Mesendoderm (in vitro differentiated cells): ENCODE data around the gene MAML3.

Source experiments
- DNase-seq: peaks from one replicate; pipeline ENCODE4 v3.0.0; 2013
- H2AK5ac ChIP-seq: 2 replicates; pipeline ENCODE4 v1.6.1; 2013; ENCODE audit warnings: low read length, inconsistent platforms
- H2BK120ac ChIP-seq: 2 replicates; pipeline ENCODE4 v1.6.1; 2013; ENCODE audit warnings: low read depth, mild to moderate bottlenecking, low read length, moderate library complexity, mixed read lengths
- H2BK15ac ChIP-seq: replicated peaks from 2 replicates; pipeline ENCODE4 v1.6.1; 2013; ENCODE audit warnings: low read depth, mild to moderate bottlenecking, moderate library complexity
- H2BK5ac ChIP-seq: 2 replicates; pipeline ENCODE4 v1.6.1; 2013; ENCODE audit warnings: low read length, inconsistent platforms
- H3K18ac ChIP-seq: 2 replicates; pipeline ENCODE4 v1.6.1; 2013; ENCODE audit warnings: mild to moderate bottlenecking, low read length, mixed read lengths
- H3K23ac ChIP-seq: one replicate; pipeline ENCODE4 v1.6.1; 2013; ENCODE audit warnings: low read length
- H3K27ac ChIP-seq: 2 replicates; pipeline ENCODE4 v1.5.1; 2013; ENCODE audit warnings: low read depth, mild to moderate bottlenecking, inconsistent platforms, low read length, moderate library complexity
- H3K27me3 ChIP-seq: 2 replicates; pipeline ENCODE4 v1.6.1; 2013; ENCODE audit warnings: low read length, control low read depth, mild to moderate bottlenecking, inconsistent platforms; ENCODE audit not compliant: insufficient read depth, poor library complexity
- H3K36me3 ChIP-seq: 2 replicates; pipeline ENCODE4 v1.6.1; 2013; ENCODE audit warnings: low read length, inconsistent platforms; ENCODE audit not compliant: control insufficient read depth, insufficient read depth
- H3K4ac ChIP-seq: one replicate; pipeline ENCODE4 v1.6.1; 2013; ENCODE audit warnings: low read depth, mild to moderate bottlenecking, low read length, moderate library complexity
- H3K4me1 ChIP-seq: 2 replicates; pipeline ENCODE4 v1.6.1; 2013; ENCODE audit warnings: low read depth, low read length, inconsistent platforms; ENCODE audit not compliant: control insufficient read depth
- H3K4me2 ChIP-seq: 2 replicates; pipeline ENCODE4 v1.6.1; 2013; ENCODE audit warnings: low read length
- H3K4me3 ChIP-seq: 2 replicates; pipeline ENCODE4 v1.5.1; 2013; ENCODE audit warnings: mild to moderate bottlenecking, low read length
- H3K56ac ChIP-seq: one replicate; pipeline ENCODE4 v1.6.1; 2013; ENCODE audit warnings: low read length
- H3K79me1 ChIP-seq: 2 replicates; pipeline ENCODE4 v1.6.1; 2013; ENCODE audit warnings: low read length, inconsistent platforms
- H3K79me2 ChIP-seq: 2 replicates; pipeline ENCODE4 v1.6.1; 2013; ENCODE audit warnings: mild to moderate bottlenecking, low read length; ENCODE audit not compliant: control insufficient read depth, insufficient read depth
- H3K9ac ChIP-seq: 2 replicates; pipeline ENCODE4 v1.6.1; 2013; ENCODE audit warnings: low read length, inconsistent platforms
- H4K5ac ChIP-seq: one replicate; pipeline ENCODE4 v1.6.1; 2013; ENCODE audit warnings: low read length
- H4K8ac ChIP-seq: one replicate; pipeline ENCODE4 v1.6.1; 2013; ENCODE audit warnings: low read depth, mild to moderate bottlenecking, control low read depth, low read length, moderate library complexity
- WGBS: extraction: QIAGEN DNeasy Blood & Tissue Kit; methylation state at CpG from one replicate; pipeline ENCODE4 v1.1.7; 2013; ENCODE audit warnings: low lambda C conversion rate, missing lambda C conversion rate; ENCODE audit not compliant: insufficient coverage; ENCODE audit errors: extremely low coverage; 5-methylcytosine and 5-hydroxymethylcytosine counted together

MAML3 gene

DNA sequence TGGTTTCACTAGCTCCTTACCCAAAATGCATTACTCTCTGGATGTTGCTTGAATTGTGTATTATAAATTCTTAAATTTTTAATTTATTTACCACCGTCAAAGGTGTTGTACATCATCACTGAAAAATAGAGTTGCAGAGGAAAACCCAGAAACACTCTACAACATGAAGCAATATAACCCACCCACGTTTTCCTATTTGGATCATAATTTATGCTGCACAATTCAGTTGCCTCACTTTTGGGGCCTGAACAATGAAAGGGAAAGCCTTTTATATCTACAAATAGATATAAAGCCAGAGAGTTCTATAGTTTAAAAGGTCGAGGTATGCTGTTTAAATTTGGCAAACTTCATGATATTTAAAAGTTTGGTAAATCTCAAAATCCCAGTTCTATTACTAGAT, 372.9 kb downstream of the MAML3 start:
- Histone ChIP-seq H4K5ac (no peak overlapping the region), H2BK120ac (no peak overlapping the region), H3K4me1 (peaks cover 10% of the 10 kb centered on the region), H3K56ac (no peak overlapping the region), H3K23ac (no peak overlapping the region), H3K4me3 (no peak overlapping the region), H3K36me3 (no peaks in the 10 kb centered on the region), H3K4me2 (no peak overlapping the region), H2AK5ac (no peak overlapping the region), H3K79me2 (no peaks in the 10 kb centered on the region), H3K27me3 (no peaks in the 10 kb centered on the region), H2BK5ac (no peak overlapping the region), H3K79me1 (no peaks in the 10 kb centered on the region), H3K9ac (no peak overlapping the region), H4K8ac (no peak overlapping the region), H2BK15ac (no peak overlapping the region), H3K27ac (no peak overlapping the region), H3K18ac (no peak overlapping the region), H3K4ac (no peak overlapping the region)
- DNase-seq, result no peak
- no CpG with 5 or more reads among the region's 3 CpGs for WGBS

DNA sequence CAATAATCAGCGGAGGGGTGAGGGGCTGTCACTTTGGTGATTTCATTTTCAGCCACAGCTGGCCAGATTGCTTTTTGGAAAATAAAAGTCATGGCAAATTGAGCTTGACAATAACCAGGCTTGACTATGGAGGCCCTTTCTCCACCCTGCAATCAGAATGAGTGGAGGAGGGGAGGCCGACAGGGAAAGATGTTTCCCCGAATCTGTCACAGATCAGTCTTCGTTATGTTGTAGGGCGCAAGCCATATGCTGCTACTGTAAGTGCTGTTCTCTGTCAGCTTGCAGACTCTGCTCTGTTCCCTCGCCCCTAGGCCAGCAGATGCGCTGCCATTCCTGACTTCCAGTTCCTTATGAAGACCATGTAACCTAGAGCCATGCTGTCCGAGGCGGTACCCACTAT, 374.3 kb downstream of the MAML3 start:
- Histone ChIP-seq H3K4ac (no peak overlapping the region), H3K23ac (no peak overlapping the region), H3K27ac (no peak overlapping the region), H2BK120ac (no peak overlapping the region), H3K79me1 (no peaks in the 10 kb centered on the region), H3K4me3 (no peak overlapping the region), H4K5ac (no peak overlapping the region), H3K36me3 (no peaks in the 10 kb centered on the region), H3K27me3 (no peaks in the 10 kb centered on the region), H3K4me2 (no peak overlapping the region), H3K18ac (no peak overlapping the region), H3K56ac (no peak overlapping the region), H4K8ac (no peak overlapping the region), H2BK5ac (no peak overlapping the region), H3K79me2 (no peaks in the 10 kb centered on the region), H3K4me1 (peaks cover 17% of the 10 kb centered on the region), H3K9ac (no peak overlapping the region), H2AK5ac (no peak overlapping the region), H2BK15ac (no peak overlapping the region)
- DNase-seq, result no peak
- WGBS, result no CpG with 5 or more reads among the region's 9 CpGs

DNA sequence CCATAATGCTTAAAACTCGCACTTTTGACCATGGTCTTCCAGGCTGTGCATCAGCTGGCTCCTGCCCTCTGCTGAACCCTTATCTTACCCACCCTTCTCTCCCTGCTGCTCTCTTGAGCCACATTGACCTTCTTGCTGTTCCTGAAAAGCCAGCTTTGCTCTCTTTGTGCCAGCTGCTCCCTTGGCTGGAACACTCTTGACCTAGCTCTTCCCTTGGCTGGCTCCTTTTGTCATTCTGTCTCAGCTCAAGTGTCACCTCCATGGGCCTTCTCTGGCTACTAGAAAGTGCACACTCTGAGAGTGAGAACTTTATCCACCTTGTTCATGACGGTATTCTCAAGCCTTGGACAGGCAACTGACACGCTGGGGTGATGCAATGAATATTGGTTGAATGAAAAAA, 376.2 kb downstream of the MAML3 start:
- Histone ChIP-seq H3K36me3 (no peaks in the 10 kb centered on the region), H3K27me3 (no peaks in the 10 kb centered on the region), H2BK15ac (no peak overlapping the region), H3K4ac (no peak overlapping the region), H2BK5ac (no peak overlapping the region), H3K9ac (no peak overlapping the region), H2BK120ac (no peak overlapping the region), H2AK5ac (no peak overlapping the region), H3K79me1 (no peaks in the 10 kb centered on the region), H3K4me3 (no peak overlapping the region), H3K56ac (no peak overlapping the region), H3K79me2 (no peaks in the 10 kb centered on the region), H3K4me1 (peaks cover 15% of the 10 kb centered on the region), H3K23ac (no peak overlapping the region), H4K5ac (no peak overlapping the region), H4K8ac (no peak overlapping the region), H3K4me2 (no peak overlapping the region), H3K27ac (no peak overlapping the region), H3K18ac (no peak overlapping the region)
- DNase-seq, result no peak
- no CpG with 5 or more reads among the region's 3 CpGs for WGBS

GRCh38 chr4:139776235-139776634, 377.7 kb downstream of the MAML3 start:
- Histone ChIP-seq H4K8ac (no peak overlapping the region), H4K5ac (no peak overlapping the region), H2AK5ac (no peak overlapping the region), H3K79me1 (no peaks in the 10 kb centered on the region), H3K18ac (peak overlapping the region; percentile 68), H2BK120ac (peak overlapping the region; percentile 89), H3K79me2 (no peaks in the 10 kb centered on the region), H3K4me2 (no peak overlapping the region), H3K4me3 (no peak overlapping the region), H3K4ac (no peak overlapping the region), H3K27me3 (no peaks in the 10 kb centered on the region), H2BK5ac (peak overlapping the region; percentile 5), H3K27ac (peak overlapping the region; percentile 42), H3K23ac (no peak overlapping the region), H2BK15ac (no peak overlapping the region), H3K36me3 (no peaks in the 10 kb centered on the region), H3K4me1 (peaks cover 15% of the 10 kb centered on the region), H3K9ac (peak overlapping the region; percentile 6), H3K56ac (peak overlapping the region; percentile 63)
- no CpG with 5 or more reads among the region's 4 CpGs for WGBS
- peak; percentile 90 for DNase-seq

GRCh38 chr4:139774759-139775487, 379.1 kb downstream of the MAML3 start:
- no peaks in the 10 kb centered on the region for H3K36me3 ChIP-seq
- H3K4me2 ChIP-seq, result no peak overlapping the region
- H3K4me3 ChIP-seq, result no peak overlapping the region
- H3K23ac ChIP-seq, result no peak overlapping the region
- H4K5ac ChIP-seq, result no peak overlapping the region
- H3K4me1 ChIP-seq, result peaks cover 15% of the 10 kb centered on the region
- no peaks in the 10 kb centered on the region for H3K27me3 ChIP-seq
- H2BK15ac ChIP-seq, result peak overlapping the region; percentile 80
- H3K27ac ChIP-seq, result no peak overlapping the region
- H4K8ac ChIP-seq, result peak overlapping the region; percentile 89
- H3K56ac ChIP-seq, result no peak overlapping the region
- no peak overlapping the region for H2AK5ac ChIP-seq
- no peaks in the 10 kb centered on the region for H3K79me1 ChIP-seq
- WGBS, result no CpG with 5 or more reads among the region's 6 CpGs
- peak; percentile 42 for DNase-seq
- H3K9ac ChIP-seq, result no peak overlapping the region
- peak overlapping the region; percentile 53 for H3K18ac ChIP-seq
- H3K79me2 ChIP-seq, result no peaks in the 10 kb centered on the region
- no peak overlapping the region for H3K4ac ChIP-seq
- H2BK5ac ChIP-seq, result no peak overlapping the region
- peak overlapping the region; percentile 77 for H2BK120ac ChIP-seq
